ENCODE results near the gene FHAD1. TPM values are rescaled to one million over a fixed set of nuclear protein-coding genes. Genes with fewer than 3 reads are reported as not detected.
"Not testable (repeated sequence)": the region's sequence is repeated elsewhere in the genome, so short reads cannot be mapped to it uniquely, and the experiment has no call there.

Gene FHAD1
- total RNA-seq, 1 donor from 2014 or later, result 0.41 TPM

GRCh38 chr1:15426492-15427279 lies 179.7 kb downstream of the FHAD1 start:
- DNase-seq (ENCODE audit: low spot score in 2 of 2) (no peak), FAIRE-seq (no peak)

GRCh38 chr1:15427280-15427666 lies 180.2 kb downstream of the FHAD1 start:
- DNase-seq (ENCODE audit: low spot score in 2 of 2), result no peak
- no peak for FAIRE-seq

- FAIRE-seq; DNase-seq (ENCODE audit: low spot score in 2 of 2): not testable (repeated sequence)
Measured at GRCh38 chr1:15428252-15428651, 181.2 kb downstream of the FHAD1 start.

- DNase-seq (ENCODE audit: low spot score in 2 of 2) (no peak), FAIRE-seq (no peak)
Measured at GRCh38 chr1:15428815-15429435, 181.9 kb downstream of the FHAD1 start.

GRCh38 chr1:15429701-15430149 lies 182.7 kb downstream of the FHAD1 start:
- DNase-seq (ENCODE audit: low spot score in 2 of 2), result no peak
- FAIRE-seq, result no peak

- FAIRE-seq (no peak), DNase-seq (ENCODE audit: low spot score in 2 of 2) (peak; percentile 72 to 87)
Measured at GRCh38 chr1:15430787-15431570, 184.0 kb downstream of the FHAD1 start.

- DNase-seq (ENCODE audit: low spot score in 2 of 2), result no peak
- no peak for FAIRE-seq
Measured at GRCh38 chr1:15431571-15431948, 184.5 kb downstream of the FHAD1 start.

- FAIRE-seq (no peak), DNase-seq (ENCODE audit: low spot score in 2 of 2) (no peak)
Measured at GRCh38 chr1:15432324-15432723, 185.3 kb downstream of the FHAD1 start.

- FAIRE-seq (no peak), DNase-seq (ENCODE audit: low spot score in 2 of 2) (no peak)
Measured at GRCh38 chr1:15433471-15433870, 186.4 kb downstream of the FHAD1 start.

GRCh38 chr1:15434739-15435138 lies 187.7 kb downstream of the FHAD1 start:
- FAIRE-seq; DNase-seq (ENCODE audit: low spot score in 2 of 2): not testable (repeated sequence)

- FAIRE-seq, result no peak
- DNase-seq (ENCODE audit: low spot score in 2 of 2), result no peak
Measured at GRCh38 chr1:15435239-15436077, 188.4 kb downstream of the FHAD1 start.

- FAIRE-seq (no peak), DNase-seq (ENCODE audit: low spot score in 2 of 2) (no peak)
Measured at GRCh38 chr1:15436881-15437442, 189.9 kb downstream of the FHAD1 start.

GRCh38 chr1:15439325-15439724 lies 192.3 kb downstream of the FHAD1 start:
- FAIRE-seq, result no peak
- DNase-seq (ENCODE audit: low spot score in 2 of 2), result no peak

GRCh38 chr1:15440357-15440756 lies 193.3 kb downstream of the FHAD1 start:
- no peak for DNase-seq (ENCODE audit: low spot score in 2 of 2)
- no peak for FAIRE-seq

- FAIRE-seq (no peak), DNase-seq (ENCODE audit: low spot score in 2 of 2) (no peak)
Measured at GRCh38 chr1:15441247-15441646, 194.2 kb downstream of the FHAD1 start.

GRCh38 chr1:15442119-15442518 lies 195.1 kb downstream of the FHAD1 start:
- FAIRE-seq, result no peak
- no peak for DNase-seq (ENCODE audit: low spot score in 2 of 2)

GRCh38 chr1:15442759-15443158 lies 195.7 kb downstream of the FHAD1 start:
- FAIRE-seq, result no peak
- no peak for DNase-seq (ENCODE audit: low spot score in 2 of 2)

GRCh38 chr1:15443281-15443680 lies 196.3 kb downstream of the FHAD1 start:
- no peak for DNase-seq (ENCODE audit: low spot score in 2 of 2)
- FAIRE-seq, result no peak

- DNase-seq (ENCODE audit: low spot score in 2 of 2) (no peak), FAIRE-seq (no peak)
Measured at GRCh38 chr1:15444468-15445389, 197.7 kb downstream of the FHAD1 start.

Data from frontal cortex (tissue), 4 donors.